Memory B cell (primary cell): ENCODE measurements around the gene PIGR.

ENCODE experiments used
- ATAC-seq: fragments of 150-1000 bp; cut with Tn5 transposase; 2 replicates; pipeline ENCODE4 v1.10.0; 2021; ENCODE audit warnings: low read depth, mild to moderate bottlenecking, moderate library complexity
- DNase-seq, 2 donors: peaks; one replicate each; pipeline ENCODE4 v3.0.0; 2022; ENCODE audit warnings: low spot score in 2 of 2
- H3K27ac Mint-ChIP-seq: one replicate; pipeline ENCODE4 v1.8.0; 2022; ENCODE audit warnings: mild to moderate bottlenecking, moderate library complexity, mixed read lengths
- H3K27me3 Mint-ChIP-seq: one replicate; pipeline ENCODE4 v1.8.0; 2022; ENCODE audit warnings: mixed read lengths
- H3K36me3 Mint-ChIP-seq: one replicate; pipeline ENCODE4 v1.8.0; 2022; ENCODE audit warnings: mild to moderate bottlenecking, mixed read lengths
- H3K4me1 Mint-ChIP-seq: one replicate; pipeline ENCODE4 v1.8.0; 2022; ENCODE audit warnings: mixed read lengths
- H3K4me3 Mint-ChIP-seq: one replicate; pipeline ENCODE4 v1.8.0; 2022; ENCODE audit warnings: mild to moderate bottlenecking, moderate library complexity, mixed read lengths
- H3K9me3 Mint-ChIP-seq: one replicate; pipeline ENCODE4 v1.8.0; 2022; ENCODE audit warnings: mixed read lengths

The PIGR gene

DNA sequence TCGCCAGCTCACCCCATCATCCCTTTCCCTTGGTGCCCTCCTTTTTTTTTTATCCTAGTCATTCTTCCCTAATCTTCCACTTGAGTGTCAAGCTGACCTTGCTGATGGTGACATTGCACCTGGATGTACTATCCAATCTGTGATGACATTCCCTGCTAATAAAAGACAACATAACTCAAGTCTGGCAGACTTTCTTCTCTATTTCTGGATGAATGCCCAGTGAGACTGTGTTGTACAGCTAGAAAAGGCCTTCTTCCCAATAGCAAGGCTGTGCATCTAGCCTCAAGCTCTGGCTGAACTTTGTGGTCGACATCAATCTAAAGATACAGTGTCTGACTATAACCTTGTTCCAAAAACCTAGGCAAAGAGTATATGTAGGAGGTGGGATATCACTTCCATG, 42.6 kb downstream of the PIGR start:
- peak overlapping the region; percentile 89 for H3K27ac Mint-ChIP-seq
- peaks cover 54% of the 10 kb centered on the region for H3K4me1 Mint-ChIP-seq
- H3K27me3 Mint-ChIP-seq, result no peaks in the 10 kb centered on the region
- ATAC-seq, result no peak
- no peak overlapping the region for H3K4me3 Mint-ChIP-seq
- no peak for DNase-seq
- H3K9me3 Mint-ChIP-seq, result no peaks in the 10 kb centered on the region
- H3K36me3 Mint-ChIP-seq, result peaks cover 40% of the 10 kb centered on the region

- DNase-seq, result no peak
- no peak for ATAC-seq
- H3K27ac Mint-ChIP-seq, result peak overlapping the region; percentile 15
- no peaks in the 10 kb centered on the region for H3K27me3 Mint-ChIP-seq
- H3K36me3 Mint-ChIP-seq, result peaks cover 32% of the 10 kb centered on the region
- H3K4me3 Mint-ChIP-seq, result no peak overlapping the region
- H3K9me3 Mint-ChIP-seq, result no peaks in the 10 kb centered on the region
- peaks cover 50% of the 10 kb centered on the region for H3K4me1 Mint-ChIP-seq
Measured at GRCh38 chr1:206902702-206903101, 43.6 kb downstream of the PIGR start.

GRCh38 chr1:206901944-206902343, 44.3 kb downstream of the PIGR start:
- Mint-ChIP-seq H3K27ac (no peak overlapping the region), H3K36me3 (peaks cover 32% of the 10 kb centered on the region), H3K9me3 (no peaks in the 10 kb centered on the region)

GRCh38 chr1:206900149-206900548, 46.1 kb downstream of the PIGR start:
- Mint-ChIP-seq H3K4me1 (peaks cover 35% of the 10 kb centered on the region), H3K9me3 (no peaks in the 10 kb centered on the region), H3K27me3 (no peaks in the 10 kb centered on the region), H3K4me3 (no peak overlapping the region), H3K36me3 (peaks cover 22% of the 10 kb centered on the region), H3K27ac (peak overlapping the region; percentile 68)
- ATAC-seq, result no peak
- DNase-seq, result no peak

More at GRCh38 chr1:206901944-206902343, 44.3 kb downstream of the PIGR start:
- ATAC-seq (no peak), DNase-seq (no peak)
- no peaks in the 10 kb centered on the region for H3K27me3 Mint-ChIP-seq
- peaks cover 50% of the 10 kb centered on the region for H3K4me1 Mint-ChIP-seq
- no peak overlapping the region for H3K4me3 Mint-ChIP-seq

- ATAC-seq (no peak), DNase-seq (no peak)
- Mint-ChIP-seq H3K27ac (peak overlapping the region; percentile 68), H3K27me3 (no peaks in the 10 kb centered on the region), H3K4me3 (no peak overlapping the region), H3K4me1 (peaks cover 31% of the 10 kb centered on the region), H3K36me3 (peaks cover 19% of the 10 kb centered on the region), H3K9me3 (no peaks in the 10 kb centered on the region)
Measured at GRCh38 chr1:206899717-206900116, 46.5 kb downstream of the PIGR start.

DNA sequence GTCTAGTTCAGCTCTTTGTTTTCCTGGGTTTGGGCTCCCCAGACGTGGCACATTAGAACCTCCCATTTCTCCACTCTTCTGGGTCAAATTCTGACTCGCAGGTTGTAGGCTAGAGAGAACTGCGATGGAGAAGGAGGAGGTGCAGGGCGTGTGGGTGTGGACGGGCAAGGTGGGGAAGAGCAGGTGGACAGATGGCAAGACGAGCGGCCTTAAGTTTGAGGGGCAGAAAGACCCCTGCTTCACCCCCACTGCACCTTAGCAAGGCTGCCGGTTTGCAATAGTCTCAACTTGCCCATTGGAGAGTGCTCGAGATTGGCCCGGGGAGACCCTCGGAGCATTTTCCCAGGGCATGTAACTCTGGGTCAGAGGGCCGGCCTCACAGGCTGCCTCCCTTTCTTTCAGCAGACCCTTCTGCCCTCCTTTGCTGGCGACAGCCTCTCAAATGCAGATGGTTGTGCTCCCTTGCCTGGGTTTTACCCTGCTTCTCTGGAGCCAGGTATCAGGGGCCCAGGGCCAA, 47.3 kb downstream of the PIGR start:
- peaks cover 28% of the 10 kb centered on the region for H3K4me1 Mint-ChIP-seq
- no peak overlapping the region for H3K27ac Mint-ChIP-seq
- H3K36me3 Mint-ChIP-seq, result peaks cover 11% of the 10 kb centered on the region
- H3K4me3 Mint-ChIP-seq, result no peak overlapping the region
- ATAC-seq, result no peak
- no peaks in the 10 kb centered on the region for H3K27me3 Mint-ChIP-seq
- H3K9me3 Mint-ChIP-seq, result no peaks in the 10 kb centered on the region
- no peak for DNase-seq

DNA sequence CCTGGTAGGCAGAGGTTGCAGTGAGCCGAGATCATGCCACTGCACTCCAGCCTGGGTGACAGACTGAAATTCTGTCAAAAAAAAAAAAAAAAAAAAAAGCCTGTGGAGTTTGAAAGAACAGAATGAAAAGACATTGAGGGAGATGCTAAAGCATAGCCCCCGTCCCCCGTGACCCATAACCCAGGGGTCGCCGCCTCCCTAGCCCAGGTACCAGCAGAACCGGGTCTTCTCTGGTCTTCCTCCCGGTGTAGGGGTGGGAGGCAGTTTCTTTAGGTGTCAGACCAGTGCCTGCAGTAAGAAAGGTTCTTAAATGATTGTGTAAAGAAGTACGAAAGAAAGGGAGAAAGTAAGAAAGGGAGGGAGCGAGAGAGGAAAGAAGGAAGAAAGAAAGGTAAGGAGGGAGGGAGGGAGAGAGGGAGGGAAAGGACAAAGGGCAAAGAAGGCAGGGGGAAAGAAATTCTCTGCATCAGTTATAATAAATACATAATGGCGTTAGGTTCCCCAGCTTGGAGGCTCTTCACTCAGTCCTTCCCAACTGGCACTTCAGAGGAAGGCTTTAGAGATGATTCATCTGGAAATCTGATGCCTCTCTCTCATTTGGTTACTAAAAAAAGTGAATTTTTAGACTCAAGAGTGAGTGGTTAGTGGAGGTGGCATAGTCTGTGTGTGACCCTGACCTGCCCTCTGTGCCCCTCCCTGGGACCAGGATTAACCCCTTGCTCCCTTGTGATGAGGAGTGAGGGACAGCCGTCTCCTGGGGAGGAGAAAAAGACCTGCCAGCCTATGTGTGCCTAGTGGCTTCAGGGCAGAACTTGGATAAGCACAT, 48.0 kb downstream of the PIGR start:
- H3K27ac Mint-ChIP-seq, result no peak overlapping the region
- DNase-seq, result no peak

DNA sequence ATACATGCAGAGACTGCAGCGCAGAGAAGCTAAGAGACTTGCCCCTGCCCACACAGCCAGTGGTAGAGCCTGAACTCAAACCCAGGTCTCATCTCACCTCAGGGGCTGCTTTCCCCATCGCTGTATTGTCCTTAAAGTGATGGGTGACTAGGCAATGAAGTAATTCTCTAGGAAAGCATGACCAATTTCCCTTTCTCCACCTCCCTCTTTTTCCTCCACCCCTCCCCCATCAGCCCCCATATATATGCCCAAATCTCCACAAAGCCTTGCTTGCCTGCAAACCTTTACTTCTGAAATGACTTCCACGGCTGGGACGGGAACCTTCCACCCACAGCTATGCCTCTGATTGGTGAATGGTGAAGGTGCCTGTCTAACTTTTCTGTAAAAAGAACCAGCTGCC, 49.1 kb downstream of the PIGR start, which contains the start of gene IL24:
TSS of gene IL24 (plus strand) at position 269 of the 400 bp plus-strand sequence. CDS start 390 bp downstream, outside the sequence.
- no peak within 1 kb of the TSS for H3K4me3 Mint-ChIP-seq
- H3K27ac Mint-ChIP-seq, result no peak within 1 kb of the TSS
- no peaks in the 10 kb centered on the region for H3K27me3 Mint-ChIP-seq
- ATAC-seq (no peak), DNase-seq (no peak)
- H3K36me3 Mint-ChIP-seq, result no peaks in the 10 kb centered on the region
- no peaks in the 10 kb centered on the region for H3K9me3 Mint-ChIP-seq
- peaks cover 17% of the 10 kb centered on the region for H3K4me1 Mint-ChIP-seq

More for the DNA sequence above, 48.0 kb downstream of the PIGR start:
- no peaks in the 10 kb centered on the region for H3K9me3 Mint-ChIP-seq
- H3K4me1 Mint-ChIP-seq, result peaks cover 23% of the 10 kb centered on the region
- peaks cover 5% of the 10 kb centered on the region for H3K36me3 Mint-ChIP-seq
- H3K4me3 Mint-ChIP-seq, result no peak overlapping the region
- no peak for ATAC-seq
- H3K27me3 Mint-ChIP-seq, result no peaks in the 10 kb centered on the region

- Mint-ChIP-seq H3K9me3 (no peaks in the 10 kb centered on the region), H3K4me3 (no peak overlapping the region), H3K4me1 (peaks cover 16% of the 10 kb centered on the region), H3K36me3 (no peaks in the 10 kb centered on the region), H3K27ac (no peak overlapping the region), H3K27me3 (no peaks in the 10 kb centered on the region)
- ATAC-seq, result no peak
- no peak for DNase-seq
Measured at GRCh38 chr1:206896261-206896660, 50.0 kb downstream of the PIGR start.

DNA sequence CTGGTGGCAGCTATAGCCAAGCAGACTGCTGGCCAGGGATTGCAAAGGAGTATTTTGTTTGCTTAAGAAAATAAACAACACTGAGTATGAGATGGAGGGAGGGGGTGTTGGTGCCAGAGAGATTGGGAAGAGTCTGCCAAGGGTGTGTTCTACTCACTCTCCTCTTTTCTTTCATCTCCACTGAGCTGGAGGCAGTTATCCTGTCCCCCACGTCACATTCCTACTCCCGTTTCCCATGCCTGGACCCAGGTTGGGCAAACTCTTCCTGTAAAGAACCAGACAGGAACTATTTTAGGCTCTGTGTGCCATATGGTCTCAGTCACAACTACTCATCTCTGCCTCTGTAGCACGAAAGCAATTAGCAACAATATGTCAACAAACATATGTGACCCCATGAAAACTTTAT, 50.4 kb downstream of the PIGR start:
- H3K36me3 Mint-ChIP-seq, result no peaks in the 10 kb centered on the region
- H3K27me3 Mint-ChIP-seq, result no peaks in the 10 kb centered on the region
- no peak for DNase-seq
- no peak overlapping the region for H3K4me3 Mint-ChIP-seq
- ATAC-seq, result no peak
- H3K9me3 Mint-ChIP-seq, result no peaks in the 10 kb centered on the region
- H3K4me1 Mint-ChIP-seq, result peaks cover 12% of the 10 kb centered on the region
- no peak overlapping the region for H3K27ac Mint-ChIP-seq

DNA sequence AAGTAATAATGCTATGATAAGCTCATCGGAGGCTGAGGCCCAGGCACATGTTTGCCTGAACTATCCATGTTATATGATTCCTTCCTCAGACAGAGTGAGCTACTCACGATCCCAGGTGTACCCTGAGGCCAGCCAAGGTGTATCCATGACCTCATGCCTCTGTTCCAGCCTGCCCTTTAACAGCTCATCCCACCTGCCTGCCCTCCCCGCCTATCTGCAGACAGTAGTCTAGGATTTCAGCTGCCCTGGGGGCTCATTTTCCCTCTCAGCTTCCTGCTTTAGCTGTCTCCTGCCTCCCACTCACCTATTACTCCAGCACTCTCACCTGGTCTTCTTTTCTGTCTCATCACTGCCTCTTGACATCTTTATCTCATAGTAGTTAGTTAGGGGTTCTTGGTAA, 50.9 kb downstream of the PIGR start:
- H3K4me1 Mint-ChIP-seq, result peaks cover 10% of the 10 kb centered on the region
- H3K27ac Mint-ChIP-seq, result no peak overlapping the region
- H3K27me3 Mint-ChIP-seq, result no peaks in the 10 kb centered on the region
- no peaks in the 10 kb centered on the region for H3K36me3 Mint-ChIP-seq
- ATAC-seq (no peak), DNase-seq (no peak)
- no peaks in the 10 kb centered on the region for H3K9me3 Mint-ChIP-seq
- H3K4me3 Mint-ChIP-seq, result no peak overlapping the region

- Mint-ChIP-seq H3K9me3 (no peaks in the 10 kb centered on the region), H3K4me1 (peaks cover 6% of the 10 kb centered on the region), H3K4me3 (no peak overlapping the region), H3K27me3 (no peaks in the 10 kb centered on the region), H3K27ac (no peak overlapping the region), H3K36me3 (no peaks in the 10 kb centered on the region)
- ATAC-seq (no peak), DNase-seq (no peak)
Measured at GRCh38 chr1:206893380-206893779, 52.9 kb downstream of the PIGR start.

DNA sequence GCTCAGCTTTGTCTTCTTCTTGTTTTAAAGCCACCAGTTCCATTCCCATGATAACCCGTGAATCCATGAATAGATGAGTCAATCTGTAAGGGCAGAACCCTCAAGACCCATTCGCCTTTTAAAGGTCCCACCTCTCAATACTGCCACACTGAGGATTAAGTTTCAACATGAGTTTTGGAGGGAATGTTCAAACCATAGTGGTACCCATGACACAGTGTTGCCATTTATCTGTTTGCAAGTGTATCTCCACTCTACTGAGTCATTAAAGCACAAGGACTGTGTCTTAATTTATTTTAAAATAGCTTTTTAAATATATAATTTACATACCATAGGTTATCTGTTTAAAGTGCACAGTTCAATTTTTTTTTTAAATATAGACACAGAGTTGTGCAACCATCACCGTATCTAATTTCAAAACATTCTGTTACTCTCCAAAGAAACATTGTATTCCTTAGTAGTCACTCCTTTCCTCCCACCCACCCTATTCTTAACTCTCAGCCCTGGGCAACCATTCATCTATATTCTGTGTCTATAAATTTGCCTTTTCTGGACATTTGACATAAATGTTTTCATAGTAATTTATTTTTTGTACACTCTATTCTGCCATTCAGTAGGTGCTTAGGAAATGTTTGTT, 53.8 kb downstream of the PIGR start:
- no peak for ATAC-seq
- no peaks in the 10 kb centered on the region for H3K9me3 Mint-ChIP-seq
- no peak for DNase-seq
- H3K4me1 Mint-ChIP-seq, result peaks cover 3% of the 10 kb centered on the region
- no peaks in the 10 kb centered on the region for H3K36me3 Mint-ChIP-seq
- H3K4me3 Mint-ChIP-seq, result no peak overlapping the region
- H3K27me3 Mint-ChIP-seq, result peaks cover 1% of the 10 kb centered on the region
- H3K27ac Mint-ChIP-seq, result no peak overlapping the region

GRCh38 chr1:206891412-206891811, 54.9 kb downstream of the PIGR start:
- ATAC-seq (no peak), DNase-seq (no peak)
- no peaks in the 10 kb centered on the region for H3K36me3 Mint-ChIP-seq
- H3K27me3 Mint-ChIP-seq, result peaks cover 1% of the 10 kb centered on the region
- no peaks in the 10 kb centered on the region for H3K9me3 Mint-ChIP-seq
- no peak overlapping the region for H3K27ac Mint-ChIP-seq
- H3K4me1 Mint-ChIP-seq, result peaks cover 3% of the 10 kb centered on the region
- H3K4me3 Mint-ChIP-seq, result no peak overlapping the region
